ENCODE data around the gene FGFR2. TPM values are rescaled to one million over a fixed set of nuclear protein-coding genes. Genes with fewer than 3 reads are reported as not detected.

The FGFR2 gene
- total RNA-seq, 1 donor: 13.8 TPM

DNA sequence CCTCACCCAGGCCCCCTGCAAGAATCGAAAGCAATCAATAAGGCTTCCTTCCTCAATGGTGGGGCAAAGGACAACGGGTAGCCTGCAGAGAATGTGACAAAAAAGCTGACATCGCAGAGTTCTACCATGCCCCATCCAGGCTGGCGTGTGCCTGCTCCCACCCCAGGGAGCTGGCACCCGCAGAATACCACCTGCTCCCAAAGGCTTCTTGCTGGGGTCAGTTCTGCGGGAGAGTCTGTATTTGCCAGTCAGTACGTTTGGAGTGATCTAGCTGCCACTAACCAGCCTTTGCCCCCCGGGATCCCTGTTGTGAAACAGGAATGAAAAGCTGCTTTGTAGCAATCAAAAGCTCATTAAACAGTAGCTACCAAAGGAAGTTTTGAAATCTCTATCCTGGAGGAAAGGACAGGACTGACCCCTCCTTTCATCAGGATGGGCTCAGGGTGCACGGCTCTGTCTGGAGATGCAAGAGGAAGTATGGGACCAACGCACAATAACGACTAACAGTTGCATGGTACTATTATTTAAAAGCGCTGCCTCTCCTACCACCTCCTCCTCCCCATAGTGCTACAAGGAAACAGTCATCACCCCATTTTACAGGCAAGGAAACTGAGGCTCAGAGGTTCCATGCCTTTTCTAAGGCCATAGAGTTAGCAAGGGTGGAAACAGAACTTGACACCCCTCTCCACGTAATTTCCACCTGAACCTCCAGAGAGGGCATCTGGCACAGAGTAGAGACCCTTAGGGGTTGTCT is 67.0 kb downstream of the FGFR2 start:
- no peaks in the 10 kb centered on the region for H3K4me1 ChIP-seq (ENCODE audit: insufficient read depth, low read length)
- no peaks in the 10 kb centered on the region for H3K9me3 ChIP-seq (ENCODE audit: low read depth, low read length)
- H3K36me3 ChIP-seq (ENCODE audit: insufficient read depth, low read length): no peaks in the 10 kb centered on the region
- H4K20me1 ChIP-seq (ENCODE audit: insufficient read depth, low read length): no peaks in the 10 kb centered on the region
- no peaks in the 10 kb centered on the region for H3K79me2 ChIP-seq (ENCODE audit: insufficient read depth, low read length)
- no peak overlapping the region for H3K27ac ChIP-seq (ENCODE audit: low read depth, low read length)
- no peaks in the 10 kb centered on the region for H3K27me3 ChIP-seq (ENCODE audit: insufficient read depth, low read length)
- TF ChIP-seq, protein P1, sequence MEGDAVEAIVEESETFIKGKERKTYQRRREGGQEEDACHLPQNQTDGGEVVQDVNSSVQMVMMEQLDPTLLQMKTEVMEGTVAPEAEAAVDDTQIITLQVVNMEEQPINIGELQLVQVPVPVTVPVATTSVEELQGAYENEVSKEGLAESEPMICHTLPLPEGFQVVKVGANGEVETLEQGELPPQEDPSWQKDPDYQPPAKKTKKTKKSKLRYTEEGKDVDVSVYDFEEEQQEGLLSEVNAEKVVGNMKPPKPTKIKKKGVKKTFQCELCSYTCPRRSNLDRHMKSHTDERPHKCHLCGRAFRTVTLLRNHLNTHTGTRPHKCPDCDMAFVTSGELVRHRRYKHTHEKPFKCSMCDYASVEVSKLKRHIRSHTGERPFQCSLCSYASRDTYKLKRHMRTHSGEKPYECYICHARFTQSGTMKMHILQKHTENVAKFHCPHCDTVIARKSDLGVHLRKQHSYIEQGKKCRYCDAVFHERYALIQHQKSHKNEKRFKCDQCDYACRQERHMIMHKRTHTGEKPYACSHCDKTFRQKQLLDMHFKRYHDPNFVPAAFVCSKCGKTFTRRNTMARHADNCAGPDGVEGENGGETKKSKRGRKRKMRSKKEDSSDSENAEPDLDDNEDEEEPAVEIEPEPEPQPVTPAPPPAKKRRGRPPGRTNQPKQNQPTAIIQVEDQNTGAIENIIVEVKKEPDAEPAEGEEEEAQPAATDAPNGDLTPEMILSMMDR (IDR thresholded peaks at IDR 0.05; ENCODE audit: extremely low read depth, low read depth, low read length): no peak
- H2AFZ ChIP-seq (ENCODE audit: low read length): no peak overlapping the region
- H3K4me2 ChIP-seq (ENCODE audit: insufficient read depth, low read length): no peak overlapping the region
- DNase-seq (ENCODE audit: insufficient read length, low spot score, missing footprints): no peak
- H3K4me3 ChIP-seq (ENCODE audit: insufficient read depth, low read length): no peak overlapping the region

DNA sequence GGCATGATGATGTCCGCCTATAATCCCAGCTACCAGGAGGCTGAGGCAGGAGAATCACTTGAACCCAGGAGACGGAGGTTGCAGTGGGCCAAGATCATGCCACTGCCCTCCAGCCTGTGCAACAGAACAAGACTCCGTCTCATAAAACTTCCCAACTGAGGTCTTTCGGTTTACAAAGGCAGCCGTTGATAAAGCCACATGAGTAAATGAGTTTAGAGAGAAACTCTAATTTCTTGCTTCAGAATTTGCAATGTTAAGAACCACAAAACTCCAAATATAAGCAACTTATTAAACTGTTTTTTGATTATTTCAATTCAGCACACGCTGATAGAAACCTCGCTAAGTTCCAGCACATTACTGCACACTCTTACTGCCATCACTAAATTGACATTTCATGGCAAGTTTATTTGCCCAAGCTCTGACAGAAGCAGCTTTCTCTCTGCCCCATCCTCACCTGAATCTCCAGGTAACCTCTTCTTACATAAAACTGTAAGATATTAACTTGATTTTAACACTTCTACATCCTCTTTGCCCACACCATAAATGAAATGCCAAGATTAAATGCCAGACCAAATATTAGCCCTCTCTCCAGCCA is 67.7 kb downstream of the FGFR2 start:
- no peak overlapping the region for H3K27ac ChIP-seq (ENCODE audit: low read depth, low read length)
- no peaks in the 10 kb centered on the region for H3K36me3 ChIP-seq (ENCODE audit: insufficient read depth, low read length)
- no peak overlapping the region for H3K4me3 ChIP-seq (ENCODE audit: insufficient read depth, low read length)
- H3K79me2 ChIP-seq (ENCODE audit: insufficient read depth, low read length): no peaks in the 10 kb centered on the region
- H2AFZ ChIP-seq (ENCODE audit: low read length): no peak overlapping the region
- no peaks in the 10 kb centered on the region for H3K4me1 ChIP-seq (ENCODE audit: insufficient read depth, low read length)
- no peak overlapping the region for H3K4me2 ChIP-seq (ENCODE audit: insufficient read depth, low read length)
- no peaks in the 10 kb centered on the region for H3K27me3 ChIP-seq (ENCODE audit: insufficient read depth, low read length)
- no peaks in the 10 kb centered on the region for H4K20me1 ChIP-seq (ENCODE audit: insufficient read depth, low read length)
- H3K9me3 ChIP-seq (ENCODE audit: low read depth, low read length): no peaks in the 10 kb centered on the region
- no peak for DNase-seq (ENCODE audit: insufficient read length, low spot score, missing footprints)
- TF ChIP-seq, protein P1 (IDR thresholded peaks at IDR 0.05; ENCODE audit: extremely low read depth, low read depth, low read length): no peak

DNA sequence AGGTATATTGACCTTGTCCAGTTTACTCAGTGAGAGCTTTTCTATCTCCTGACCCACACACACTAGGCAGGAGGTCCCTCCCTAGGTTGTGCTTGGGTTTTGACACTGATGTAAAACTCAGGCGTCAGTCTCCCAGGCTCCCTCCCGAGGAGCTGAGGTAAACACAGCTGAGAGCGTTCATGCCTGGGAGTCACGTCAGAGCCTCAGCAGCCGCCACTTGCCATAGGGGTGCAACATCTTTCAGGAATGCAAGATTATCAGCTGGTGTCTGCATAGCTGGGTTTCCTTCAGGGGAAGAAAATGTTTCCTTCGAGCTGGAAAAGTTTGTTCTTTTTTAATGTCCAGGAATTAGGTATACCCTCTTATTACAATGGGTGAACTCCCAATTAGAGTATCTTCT is 70.6 kb downstream of the FGFR2 start:
- no peak for DNase-seq (ENCODE audit: insufficient read length, low spot score, missing footprints)
- H2AFZ ChIP-seq (ENCODE audit: low read length): no peak overlapping the region
- H3K4me2 ChIP-seq (ENCODE audit: insufficient read depth, low read length): no peak overlapping the region
- H3K36me3 ChIP-seq (ENCODE audit: insufficient read depth, low read length): no peaks in the 10 kb centered on the region
- no peaks in the 10 kb centered on the region for H4K20me1 ChIP-seq (ENCODE audit: insufficient read depth, low read length)
- H3K27ac ChIP-seq (ENCODE audit: low read depth, low read length): no peak overlapping the region
- H3K9me3 ChIP-seq (ENCODE audit: low read depth, low read length): no peaks in the 10 kb centered on the region
- H3K4me3 ChIP-seq (ENCODE audit: insufficient read depth, low read length): no peak overlapping the region
- H3K27me3 ChIP-seq (ENCODE audit: insufficient read depth, low read length): no peaks in the 10 kb centered on the region
- TF ChIP-seq, protein P1 (IDR thresholded peaks at IDR 0.05; ENCODE audit: extremely low read depth, low read depth, low read length): no peak
- no peaks in the 10 kb centered on the region for H3K4me1 ChIP-seq (ENCODE audit: insufficient read depth, low read length)
- H3K79me2 ChIP-seq (ENCODE audit: insufficient read depth, low read length): no peaks in the 10 kb centered on the region

DNA sequence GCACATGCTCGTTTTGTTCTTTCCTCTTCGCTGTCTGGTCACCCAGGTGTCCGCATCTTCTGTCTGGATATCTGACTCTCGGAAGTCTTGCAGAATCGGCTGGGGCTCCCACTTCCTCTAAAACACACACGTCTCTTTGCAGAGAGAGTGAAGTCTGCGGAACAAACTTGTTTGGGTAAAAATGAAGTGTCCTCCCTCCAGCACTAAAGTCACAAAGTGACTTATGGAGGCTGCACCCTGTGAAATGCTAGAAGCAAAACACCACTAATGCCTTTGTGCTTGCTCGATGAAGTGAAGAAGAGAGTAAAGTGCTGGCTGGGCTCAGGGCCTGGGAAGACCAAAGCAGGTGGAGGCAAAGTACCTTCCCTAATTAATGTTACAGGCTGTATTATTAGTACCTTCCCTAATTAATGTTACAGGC is 71.4 kb downstream of the FGFR2 start:
- no peak overlapping the region for H3K4me3 ChIP-seq (ENCODE audit: insufficient read depth, low read length)
- H3K27ac ChIP-seq (ENCODE audit: low read depth, low read length): no peak overlapping the region
- no peaks in the 10 kb centered on the region for H3K9me3 ChIP-seq (ENCODE audit: low read depth, low read length)
- no peaks in the 10 kb centered on the region for H3K27me3 ChIP-seq (ENCODE audit: insufficient read depth, low read length)
- DNase-seq (ENCODE audit: insufficient read length, low spot score, missing footprints): no peak
- H3K36me3 ChIP-seq (ENCODE audit: insufficient read depth, low read length): no peaks in the 10 kb centered on the region
- no peaks in the 10 kb centered on the region for H4K20me1 ChIP-seq (ENCODE audit: insufficient read depth, low read length)
- no peaks in the 10 kb centered on the region for H3K4me1 ChIP-seq (ENCODE audit: insufficient read depth, low read length)
- TF ChIP-seq, protein P1 (IDR thresholded peaks at IDR 0.05; ENCODE audit: extremely low read depth, low read depth, low read length): no peak
- no peaks in the 10 kb centered on the region for H3K79me2 ChIP-seq (ENCODE audit: insufficient read depth, low read length)
- no peak overlapping the region for H2AFZ ChIP-seq (ENCODE audit: low read length)
- no peak overlapping the region for H3K4me2 ChIP-seq (ENCODE audit: insufficient read depth, low read length)
